GM21619 (cell line): ENCODE results near the gene OPHN1.
"Not testable (repeated sequence)": the region's sequence is repeated elsewhere in the genome, so short reads cannot be mapped to it uniquely, and the experiment has no call there.

Experiments used
- ATAC-seq: cut with Tn5 transposase; IDR thresholded peaks from one replicate; pipeline ENCODE4 v1.9.1; 2021; ENCODE audit not compliant: unreplicated experiment

Gene OPHN1

DNA sequence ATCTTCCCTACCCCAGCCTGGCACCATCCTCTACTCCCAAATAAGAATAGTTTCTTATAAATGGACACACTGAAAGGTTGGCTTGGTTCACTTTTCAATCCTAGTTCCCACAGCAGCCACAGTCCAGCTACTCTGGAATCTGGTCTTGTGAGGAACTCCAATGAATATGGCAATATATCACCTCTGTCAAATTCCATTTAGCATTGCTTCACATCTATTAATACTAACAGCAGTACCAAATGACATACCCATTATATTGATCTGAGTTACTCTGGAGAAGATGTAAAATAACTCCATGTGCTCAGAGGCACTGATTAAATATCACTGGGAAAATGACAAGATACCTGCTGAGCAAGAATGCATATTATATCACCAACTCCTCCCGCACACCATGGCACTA is 8.6 kb downstream of the OPHN1 start:
- ATAC-seq = no peak

DNA sequence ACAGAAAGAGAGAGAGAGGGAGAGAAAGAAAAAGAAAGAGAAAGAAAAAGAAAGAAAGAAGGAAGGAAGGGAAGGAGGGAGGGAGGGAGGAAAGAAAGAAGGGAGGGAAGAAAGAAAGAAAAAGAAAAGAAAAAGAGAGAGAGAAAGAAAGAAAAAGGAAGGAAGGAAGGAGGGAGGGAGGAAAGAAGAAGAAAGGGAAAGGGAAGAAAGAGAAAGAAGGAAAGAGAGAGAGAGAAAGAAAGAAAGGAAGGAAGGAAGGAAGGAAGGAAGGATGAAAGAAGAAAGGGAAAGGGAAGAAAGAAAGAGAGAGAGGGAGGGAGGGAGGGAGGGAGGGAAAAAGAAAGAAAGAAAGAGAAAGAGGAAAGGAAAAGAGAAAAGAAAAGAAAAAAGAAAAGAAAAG is 10.8 kb downstream of the OPHN1 start:
- ATAC-seq = no peak

DNA sequence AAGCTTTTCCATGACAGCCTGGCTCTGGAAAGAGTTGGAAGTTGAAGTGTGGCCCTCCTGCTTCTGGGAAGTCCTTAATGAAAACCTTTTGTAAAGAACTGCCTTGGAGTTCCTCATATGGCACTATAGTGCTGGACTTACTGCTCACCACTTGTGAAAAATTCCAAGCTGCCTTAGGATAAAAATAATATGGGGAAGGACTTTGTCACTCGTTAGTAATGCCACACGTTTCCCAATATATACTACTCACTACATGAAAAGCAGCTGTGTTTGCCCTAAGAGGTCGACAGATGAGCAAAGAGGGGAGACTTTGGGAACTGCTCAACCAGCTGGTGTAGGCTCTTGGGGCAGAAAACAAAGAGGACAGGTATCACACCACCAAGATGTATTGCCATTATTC is 11.7 kb downstream of the OPHN1 start:
- no peak for ATAC-seq

DNA sequence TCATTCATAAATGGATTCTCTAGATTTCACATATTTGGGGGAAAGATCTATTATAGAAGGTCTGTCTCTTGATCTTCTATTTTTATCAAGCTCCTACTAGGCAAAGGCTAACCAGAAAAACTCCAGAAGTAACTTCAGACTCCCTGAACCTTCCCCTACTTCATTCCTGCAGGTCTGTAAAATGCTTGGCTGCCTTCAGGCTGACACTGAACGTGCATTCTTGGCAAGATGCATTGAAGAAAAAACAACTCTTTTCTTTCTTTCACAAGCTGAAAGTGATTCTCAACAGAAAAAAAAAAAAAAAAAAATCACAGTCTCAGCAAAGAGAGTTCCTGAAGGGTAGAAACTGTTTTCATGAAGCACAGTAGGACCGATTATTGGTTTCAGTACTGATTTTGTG is 12.7 kb downstream of the OPHN1 start:
- no peak for ATAC-seq

DNA sequence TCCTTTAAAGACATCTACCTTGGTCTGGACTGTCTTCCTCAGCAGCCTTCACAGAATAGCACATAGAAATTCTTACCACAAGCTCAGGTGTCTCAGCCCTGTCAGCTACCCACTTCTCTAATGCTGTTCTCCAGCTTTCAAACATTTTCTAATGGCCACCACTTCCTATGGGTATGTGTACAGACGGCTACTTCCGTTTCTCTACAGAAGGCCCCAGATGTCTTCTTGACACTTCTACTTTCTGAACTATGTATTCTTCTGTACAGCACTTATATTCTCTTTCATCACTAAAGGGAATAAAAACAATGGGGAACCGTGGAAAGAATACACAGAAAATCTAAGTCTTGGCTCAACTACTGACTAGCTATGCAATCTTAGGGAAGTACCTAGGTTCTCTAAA is 13.3 kb downstream of the OPHN1 start:
- ATAC-seq = no peak

DNA sequence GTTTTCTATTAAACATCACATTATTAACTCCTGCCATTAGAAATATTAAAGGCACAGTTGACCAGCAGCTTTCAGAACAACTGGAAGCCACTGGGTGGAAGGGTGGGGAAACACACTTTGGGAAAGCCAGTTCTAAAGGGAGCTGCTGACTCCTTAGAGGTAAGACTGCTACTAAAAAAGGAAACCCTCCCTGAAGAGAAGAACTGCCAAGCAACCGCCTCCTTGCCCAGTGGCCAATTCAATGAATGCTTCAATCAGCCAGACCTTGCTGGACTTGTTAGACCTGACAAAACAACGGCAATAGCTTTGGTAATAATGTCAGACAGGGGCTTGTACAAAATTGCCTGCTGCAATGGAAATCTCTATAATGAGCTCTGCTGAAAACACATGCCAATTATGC is 15.6 kb downstream of the OPHN1 start:
- ATAC-seq = no peak

DNA sequence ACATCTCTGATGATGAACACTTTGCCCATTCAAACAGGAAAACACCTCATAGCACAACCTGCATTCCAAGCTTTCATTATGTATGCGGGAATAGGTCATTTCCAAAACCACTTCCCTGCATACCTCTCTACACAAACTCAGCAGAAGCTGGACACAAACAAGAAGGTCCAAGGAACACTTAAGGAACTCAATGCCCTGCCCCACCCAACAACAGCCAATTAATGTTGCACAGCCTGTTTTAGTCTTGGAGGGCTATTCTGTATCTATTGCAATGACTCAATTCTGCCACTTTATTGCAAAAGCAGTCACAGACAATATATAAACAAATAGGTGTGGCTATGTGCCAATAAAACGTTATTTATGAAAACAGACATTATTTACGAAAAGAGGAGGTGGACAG is 16.7 kb downstream of the OPHN1 start:
- ATAC-seq = no peak

DNA sequence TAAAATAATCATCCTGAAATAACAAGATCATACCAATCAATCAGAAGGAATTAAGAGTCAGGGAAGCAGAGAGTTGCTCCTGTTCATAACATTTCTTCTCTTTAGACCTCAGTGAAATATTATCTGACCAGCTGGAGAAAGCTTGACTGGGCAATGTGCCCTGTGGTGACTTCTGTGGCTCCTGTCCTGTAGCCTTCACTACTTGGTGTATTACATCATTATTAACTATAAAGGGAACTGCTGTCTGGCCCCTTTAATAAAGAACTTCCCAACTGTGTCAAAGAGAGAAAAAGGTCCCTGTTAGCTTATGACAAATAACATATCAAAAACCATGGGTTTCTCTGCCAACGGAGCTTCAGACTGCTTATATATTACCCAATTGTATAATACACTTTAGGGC is 18.0 kb downstream of the OPHN1 start:
- ATAC-seq = no peak

DNA sequence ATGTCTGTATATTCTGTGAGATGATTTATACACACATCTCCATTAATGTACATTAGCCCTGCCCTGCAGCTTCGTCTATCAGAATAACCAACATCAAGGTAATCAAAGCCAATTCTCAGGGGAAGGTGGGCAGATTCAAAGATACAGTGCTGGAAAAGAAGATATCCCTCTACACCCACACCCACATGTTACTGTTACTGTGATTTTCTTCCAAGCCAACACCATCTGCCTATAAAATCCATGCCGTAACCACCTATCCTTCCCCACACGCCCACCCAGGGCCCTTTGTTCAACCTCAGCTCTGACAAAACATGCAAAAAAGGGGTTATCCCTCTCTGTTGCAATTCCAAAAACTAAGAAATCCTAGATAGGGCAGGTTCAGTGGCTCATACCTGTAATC is 20.0 kb downstream of the OPHN1 start:
- ATAC-seq = no peak

DNA sequence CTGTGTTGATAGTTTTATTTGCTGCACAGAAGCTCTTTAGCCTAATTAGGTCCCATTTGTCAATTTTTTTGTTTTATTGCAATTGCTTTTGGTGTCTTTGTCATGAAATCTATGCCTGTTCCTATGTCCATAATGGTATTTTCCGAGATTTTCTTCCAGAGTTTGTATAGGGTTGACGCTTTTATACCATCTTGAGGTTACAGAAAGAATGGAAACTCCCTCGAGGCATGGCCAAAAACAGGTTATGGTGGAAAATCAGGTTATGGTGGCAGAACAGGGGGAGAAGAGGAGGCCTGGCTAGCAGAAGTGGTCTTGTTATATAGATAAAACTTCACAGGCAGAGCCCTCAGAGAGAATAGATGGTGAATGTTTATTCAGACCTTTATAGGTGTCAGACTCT is 21.6 kb downstream of the OPHN1 start:
- ATAC-seq = no peak

DNA sequence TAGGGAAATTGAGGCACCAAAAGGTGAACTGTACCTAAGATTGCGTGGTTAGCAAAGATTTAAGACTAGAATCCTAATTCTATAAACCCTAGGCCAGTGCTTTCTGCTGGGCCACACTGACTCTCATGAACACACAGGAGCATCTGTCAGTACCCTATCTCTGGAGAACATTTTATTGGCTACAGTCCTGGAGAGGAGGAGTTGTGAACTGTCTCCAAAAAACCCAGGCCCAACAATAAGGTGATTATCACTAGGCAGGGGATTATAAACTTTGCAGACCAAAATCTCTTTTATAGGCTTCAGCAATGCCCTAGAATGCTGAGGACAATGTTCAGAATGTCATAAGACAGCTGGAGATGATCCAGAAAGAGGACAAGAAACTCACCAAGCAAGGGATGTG is 24.1 kb downstream of the OPHN1 start:
- no peak for ATAC-seq

DNA sequence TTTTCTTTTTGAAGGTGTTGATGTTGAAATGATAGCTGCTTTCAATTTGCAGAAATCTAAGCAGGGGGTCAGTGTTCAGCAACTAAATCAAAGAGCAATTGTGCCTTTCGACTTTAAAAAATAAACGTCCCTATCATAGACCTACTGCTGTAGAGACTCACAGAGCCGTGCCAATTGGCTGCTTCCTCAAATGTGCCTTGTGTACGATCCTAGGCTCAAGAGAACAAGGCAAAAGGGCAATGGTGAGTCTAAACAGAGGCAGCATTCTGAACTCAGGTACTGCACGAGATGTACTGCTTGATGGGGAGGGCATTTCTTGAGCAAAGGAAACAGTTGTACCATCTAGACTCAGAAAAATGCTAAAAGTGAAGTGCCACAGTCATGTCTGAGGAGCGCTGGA is 29.8 kb downstream of the OPHN1 start:
- no peak for ATAC-seq

DNA sequence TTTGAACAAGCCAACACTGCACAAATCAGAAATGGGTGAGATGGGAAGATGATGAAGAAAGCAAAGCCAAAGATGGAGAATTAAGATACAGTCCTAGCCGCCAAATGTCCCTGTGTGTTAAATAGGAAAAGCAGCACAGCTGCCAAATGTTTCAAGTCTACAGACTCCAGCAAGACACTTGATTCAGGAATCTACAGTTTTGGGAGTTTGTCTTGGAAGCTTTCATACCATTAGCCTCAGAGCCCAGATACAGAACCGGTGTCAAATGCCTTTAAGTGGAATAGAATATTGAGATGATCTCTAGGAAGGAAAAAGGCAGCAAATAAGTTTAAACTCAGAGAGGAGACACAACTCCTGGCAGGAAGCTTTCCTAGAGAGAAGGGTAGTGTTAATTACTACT is 30.3 kb downstream of the OPHN1 start:
- no peak for ATAC-seq

DNA sequence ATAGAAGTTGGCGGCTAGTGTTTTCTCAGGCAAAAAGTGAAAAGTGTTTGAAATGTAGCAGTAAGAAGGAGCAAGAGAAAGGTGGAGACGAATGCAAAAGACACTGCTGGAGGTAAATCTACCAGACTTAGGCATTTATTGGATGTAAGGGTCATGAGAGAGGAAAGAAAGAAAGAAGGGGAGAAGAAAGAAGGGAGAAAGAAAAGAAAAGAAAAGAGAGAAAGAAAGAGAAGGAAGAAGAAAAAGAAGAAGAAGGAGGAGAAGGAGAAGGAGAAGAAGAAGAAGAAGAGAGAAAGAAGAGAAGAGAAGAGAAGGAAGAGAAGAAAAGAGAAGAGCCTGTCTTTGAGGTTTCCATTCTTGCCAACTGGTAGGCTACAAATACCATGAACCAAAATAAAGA is 31.2 kb downstream of the OPHN1 start:
- ATAC-seq = no peak

DNA sequence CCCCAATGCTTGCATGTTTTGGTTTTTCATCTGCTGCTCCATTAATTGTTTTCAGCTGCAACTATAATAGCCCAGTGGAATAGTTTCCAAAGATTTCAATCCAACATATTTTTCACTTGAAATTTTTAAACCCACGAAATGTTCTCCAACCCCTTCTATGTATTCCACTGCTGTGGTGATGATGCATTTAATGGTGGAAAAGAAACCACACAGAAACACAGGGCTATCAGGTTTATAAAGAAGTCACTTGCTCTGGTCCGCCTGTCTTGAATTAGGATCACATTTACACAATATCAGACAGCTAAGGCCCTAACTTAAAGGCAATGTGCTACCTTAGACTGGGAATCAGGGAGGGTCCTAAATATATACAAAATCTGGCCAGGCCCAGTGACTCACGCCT is 35.0 kb downstream of the OPHN1 start:
- no peak for ATAC-seq

DNA sequence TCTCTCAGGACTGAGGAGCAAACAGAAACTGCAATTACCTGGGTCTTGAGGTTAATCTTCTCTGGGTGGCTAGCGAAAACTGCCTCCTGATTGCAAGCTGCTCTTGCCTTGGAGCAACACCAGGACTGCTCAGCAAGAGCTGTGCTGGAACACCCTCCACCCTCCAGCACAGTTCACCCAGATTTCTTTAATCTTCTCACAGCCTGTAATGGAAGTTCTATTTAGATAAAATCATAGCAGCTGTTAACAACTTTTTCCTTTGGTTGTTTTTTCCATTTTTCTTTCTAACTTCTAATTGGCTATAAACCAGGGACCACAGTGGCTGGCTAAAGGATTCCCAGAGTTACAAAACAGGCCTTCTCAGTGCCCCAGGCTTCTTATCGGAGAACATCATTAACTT is 36.3 kb downstream of the OPHN1 start:
- ATAC-seq = no peak

DNA sequence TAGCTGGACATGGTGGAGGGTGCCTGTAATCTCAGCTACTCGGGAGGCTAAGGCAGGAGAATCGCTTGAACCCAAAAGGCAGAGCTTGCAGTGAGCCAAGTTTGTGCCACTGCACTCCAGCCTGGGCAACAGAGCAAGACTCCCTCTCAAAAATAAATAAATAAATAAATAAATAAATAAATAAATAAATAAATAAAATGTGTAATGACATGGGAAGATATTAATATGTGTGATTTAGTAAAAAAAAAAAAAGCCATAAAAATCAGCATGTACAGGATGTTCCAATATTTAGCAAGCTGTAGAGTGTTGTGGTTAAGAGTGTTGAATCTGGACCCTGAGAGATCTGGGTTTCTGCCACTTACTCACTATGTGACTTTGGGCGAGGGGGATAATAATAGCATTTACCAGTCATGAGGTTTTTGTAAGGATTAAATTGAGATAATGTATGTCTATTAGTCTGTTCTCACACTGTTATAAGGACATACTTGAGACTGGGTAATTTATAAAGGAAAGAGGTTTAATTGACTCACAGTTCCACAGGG is 43.8 kb downstream of the OPHN1 start:
- ATAC-seq = not testable (repeated sequence)

DNA sequence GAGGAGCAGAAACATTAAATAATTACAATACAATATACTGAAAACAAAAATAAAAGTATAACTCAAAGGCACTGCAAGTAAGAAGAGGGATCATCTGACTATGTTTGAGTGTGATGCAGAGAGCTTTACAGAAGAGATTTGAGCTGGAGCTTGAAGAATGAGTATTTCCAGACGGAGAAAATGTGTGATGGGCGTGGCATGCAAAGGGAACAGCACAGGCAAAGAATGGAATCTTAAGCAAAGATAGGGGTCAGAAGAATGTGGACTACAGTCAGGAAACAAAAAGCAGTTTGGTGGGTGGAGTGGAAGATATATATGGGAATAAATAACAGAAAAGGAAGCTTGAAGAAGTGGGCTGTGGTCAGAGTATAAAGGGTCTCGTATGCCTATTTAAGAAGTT is 45.5 kb downstream of the OPHN1 start:
- no peak for ATAC-seq

DNA sequence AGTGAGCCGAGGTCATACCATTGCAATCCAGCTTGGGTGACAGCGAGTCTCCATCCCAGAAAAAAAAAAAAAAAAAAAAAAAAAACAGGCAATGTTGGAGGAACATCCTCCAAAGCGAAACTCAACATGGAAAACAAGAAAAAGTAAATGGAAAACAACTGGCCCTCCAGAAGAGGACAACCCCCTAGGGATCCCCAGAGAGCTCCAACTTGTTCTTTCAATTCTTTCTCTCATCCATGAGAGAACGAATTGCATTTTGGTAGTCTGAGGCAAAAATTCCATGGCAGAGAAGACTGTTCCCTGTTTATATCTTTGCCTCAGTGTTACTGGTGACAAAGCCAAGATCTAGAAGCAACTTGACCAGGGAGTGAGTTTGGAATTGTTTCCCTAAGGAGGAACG is 49.8 kb downstream of the OPHN1 start:
- no peak for ATAC-seq

DNA sequence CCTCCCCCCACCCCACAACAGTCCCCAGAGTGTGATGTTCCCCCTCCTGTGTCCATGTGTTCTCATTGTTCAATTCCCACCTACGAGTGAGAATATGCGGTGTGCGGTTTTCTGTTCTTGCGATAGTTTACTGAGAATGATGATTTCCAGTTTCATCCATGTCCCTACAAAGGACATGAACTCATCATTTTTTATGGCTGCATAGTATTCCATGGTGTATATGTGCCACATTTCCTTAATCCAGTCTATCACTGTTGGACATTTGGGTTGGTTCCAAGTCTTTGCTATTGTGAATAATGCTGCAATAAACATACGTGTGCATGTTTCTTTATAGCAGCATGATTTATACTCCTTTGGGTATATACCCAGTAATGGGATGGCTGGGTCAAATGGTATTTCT is 55.7 kb downstream of the OPHN1 start:
- ATAC-seq = not testable (repeated sequence)

DNA sequence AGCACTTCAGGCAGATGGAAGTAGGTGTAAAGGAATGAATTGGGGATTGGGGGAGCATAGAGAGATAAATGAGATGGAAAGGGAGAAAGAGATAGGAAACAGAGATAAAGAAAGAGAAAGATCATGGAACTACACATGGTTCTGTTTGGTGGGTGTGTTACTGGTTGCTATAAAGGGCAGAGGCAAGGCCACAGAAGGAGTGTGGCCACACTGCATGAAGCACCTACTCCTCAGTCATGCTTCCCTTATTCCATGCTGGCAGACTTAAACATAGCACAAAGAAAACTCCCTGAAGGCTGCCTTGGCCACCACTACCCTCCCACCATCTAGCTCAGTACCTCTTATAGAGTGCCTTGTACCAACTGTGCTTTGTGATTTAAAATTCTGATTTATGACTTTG is 56.9 kb downstream of the OPHN1 start:
- no peak for ATAC-seq

DNA sequence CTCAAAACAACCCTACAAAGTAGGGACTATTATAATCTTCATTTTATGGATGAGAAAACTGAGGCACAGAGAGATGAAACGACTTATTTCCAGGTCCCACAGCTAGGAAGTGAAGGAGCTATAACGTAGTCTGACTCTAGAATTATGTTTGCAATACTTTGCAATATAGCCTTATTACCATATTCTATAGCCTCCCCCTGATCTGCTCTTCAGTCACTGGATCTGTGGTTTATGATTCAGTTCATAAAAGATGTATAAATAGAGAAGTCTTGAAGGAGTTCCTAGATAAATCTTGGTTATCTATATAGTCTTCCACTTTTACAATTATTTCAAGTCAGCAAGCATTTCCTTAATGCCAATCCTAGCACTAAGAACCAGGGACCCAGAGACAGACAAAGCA is 57.5 kb downstream of the OPHN1 start:
- ATAC-seq = no peak

DNA sequence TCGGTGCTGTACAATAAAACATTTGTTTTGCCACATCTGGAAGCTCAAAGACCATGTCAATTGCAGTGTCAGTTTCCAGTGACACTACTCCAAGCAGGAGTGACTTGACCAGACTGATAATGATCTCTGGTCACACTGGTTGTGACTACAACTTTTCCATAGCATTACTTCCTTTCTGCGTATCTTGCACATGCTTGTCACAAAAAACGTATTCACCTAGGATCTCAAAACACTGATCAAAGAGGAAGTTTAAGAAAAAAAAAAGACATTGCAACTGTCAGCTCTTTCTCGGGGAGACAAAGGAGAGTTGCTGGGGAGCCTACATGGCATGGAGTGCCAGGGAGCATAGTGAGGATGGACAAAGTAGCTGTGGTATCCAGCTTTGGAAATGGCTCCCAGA is 60.6 kb downstream of the OPHN1 start:
- no peak for ATAC-seq

DNA sequence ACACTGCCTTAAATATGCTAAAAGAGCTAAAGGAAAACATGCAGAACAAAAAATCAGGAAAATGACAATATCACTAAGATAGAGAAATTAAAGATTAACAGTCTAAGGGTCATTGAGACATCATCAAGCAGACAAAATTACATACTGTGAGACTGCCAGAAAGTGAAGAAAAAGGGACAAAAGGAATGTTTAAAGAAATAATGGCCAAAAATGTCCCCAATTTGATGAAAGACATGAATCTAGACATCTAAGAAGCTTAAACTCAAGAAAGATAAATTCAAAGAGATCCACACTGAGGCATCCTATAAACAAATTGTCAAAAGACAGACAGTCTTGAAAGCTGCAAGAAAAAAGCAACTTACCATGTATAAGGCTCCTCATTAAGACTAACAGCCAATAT is 63.7 kb downstream of the OPHN1 start:
- no peak for ATAC-seq
